Metanephros (tissue), 1 donor: ENCODE data around the gene CARD19. TPM values are rescaled to one million over a fixed set of nuclear protein-coding genes. Genes with fewer than 3 reads are reported as not detected.

Experiments used
- total RNA-seq: library from RNA; depleted of rRNA; stranded (reverse); fragments of >200 nt; gene quantifications from one replicate; pipeline ENCODE4 v1.2.3, GENCODE V29; 2014

CARD19 gene
- 38.4 TPM for total RNA-seq

GRCh38 chr9:93096131-93096802 is at the start of gene CARD19:
Gene CARD19, plus strand, starts transcription at chr9:93096217. Its CDS starts 129 bp downstream, at chr9:93096346.

GRCh38 chr9:93058355-93059010 is 37.5 kb upstream of the CARD19 start, which contains the start of gene SUSD3:
Gene SUSD3, plus strand, starts transcription at chr9:93058701. Its CDS starts 42 bp downstream, at chr9:93058743.

GRCh38 chr9:93134015-93134739 is 38.2 kb downstream of the CARD19 start, which contains the start of gene NINJ1:
Gene NINJ1, minus strand, starts transcription at chr9:93134251. Its CDS starts 34 bp downstream, at chr9:93134217.

Other genes with a start within 250 kb of the CARD19 start
- 18.8 TPM for gene ZNF484, start 218.2 kb upstream of the CARD19 start, total RNA-seq
- gene FGD3, start 148.7 kb upstream of the CARD19 start, total RNA-seq, result 12.0 TPM
- gene SUSD3, start 37.5 kb upstream of the CARD19 start, total RNA-seq, result 15.6 TPM
- gene NINJ1, start 38.0 kb downstream of the CARD19 start, total RNA-seq, result 54.4 TPM
- 21.3 TPM for gene WNK2, start 87.9 kb downstream of the CARD19 start, total RNA-seq